ENCODE results near the gene AGPAT1.

GRCh38 chr6:32222333-32223230 lies 46.7 kb upstream of the AGPAT1 start:
- no peak for TF ChIP-seq CTCF (IDR thresholded peaks at IDR 0.05)
- TF ChIP-seq RFX5 (IDR thresholded peaks at IDR 0.05; ENCODE audit: low read length) = no peak
- TF ChIP-seq REST (IDR thresholded peaks at IDR 0.05; ENCODE audit: low read depth, low read length) = no peak
- TF ChIP-seq MXI1 (IDR thresholded peaks at IDR 0.05; ENCODE audit: low read depth, low read length) = no peak
- no peak for TF ChIP-seq MAX (IDR thresholded peaks at IDR 0.05; ENCODE audit: low read depth)
- TF ChIP-seq EP300 (IDR thresholded peaks at IDR 0.05; ENCODE audit: borderline replicate concordance in 1 of 2, low read depth in 1 of 2, low read length in 1 of 2) = no peak

All from SK-N-SH (cell line).